ENCODE measurements around the gene GALNT6.
"Not testable (repeated sequence)": the region's sequence is repeated elsewhere in the genome, so short reads cannot be mapped to it uniquely, and the experiment has no call there.

GALNT6 gene

GRCh38 chr12:51361161-51362016 lies 29.8 kb downstream of the GALNT6 start:
- in situ Hi-C loops (cut with HindIII; ENCODE audit: low sequenced_read_pairs): no loop called here

- in situ Hi-C loops (cut with HindIII; ENCODE audit: low sequenced_read_pairs): no loop called here
Observed at GRCh38 chr12:51360315-51360714, 30.9 kb downstream of the GALNT6 start.

GRCh38 chr12:51359851-51360250 lies 31.4 kb downstream of the GALNT6 start:
- in situ Hi-C loops (cut with HindIII; ENCODE audit: low sequenced_read_pairs): no loop called here

- in situ Hi-C loops (cut with HindIII; ENCODE audit: low sequenced_read_pairs): no loop called here
Observed at GRCh38 chr12:51358496-51358895, 32.7 kb downstream of the GALNT6 start.

- in situ Hi-C loops (cut with HindIII; ENCODE audit: low sequenced_read_pairs): no loop called here
Observed at GRCh38 chr12:51357374-51358047, 33.7 kb downstream of the GALNT6 start.

- in situ Hi-C loops (cut with HindIII; ENCODE audit: low sequenced_read_pairs): no loop called here
Observed at GRCh38 chr12:51351913-51352532, 39.2 kb downstream of the GALNT6 start.

- in situ Hi-C loops (cut with HindIII; ENCODE audit: low sequenced_read_pairs): loop anchor here (5.0 kb wide), 1 partner anchor 287 kb away; no protein-coding TSS in a partner anchor
Observed at GRCh38 chr12:51349026-51349425, 42.2 kb downstream of the GALNT6 start.

- in situ Hi-C loops (cut with HindIII; ENCODE audit: low sequenced_read_pairs): loop anchor here (5.0 kb wide), 1 partner anchor 286 kb away; no protein-coding TSS in a partner anchor
Observed at GRCh38 chr12:51348116-51348515, 43.1 kb downstream of the GALNT6 start.

- in situ Hi-C loops (cut with HindIII; ENCODE audit: low sequenced_read_pairs): loop anchor here (5.0 kb wide), 1 partner anchor 284 kb away; no protein-coding TSS in a partner anchor
Observed at GRCh38 chr12:51346581-51346980, 44.6 kb downstream of the GALNT6 start, which contains the start of gene CELA1. Gene CELA1 (minus strand): TSS chr12:51346679. CDS start chr12:51346638, 41 bp downstream.

- in situ Hi-C loops (cut with HindIII; ENCODE audit: low sequenced_read_pairs): loop anchor here (5.0 kb wide), 1 partner anchor 283 kb away; no protein-coding TSS in a partner anchor
Observed at GRCh38 chr12:51345681-51346080, 45.5 kb downstream of the GALNT6 start.

- in situ Hi-C loops (cut with HindIII; ENCODE audit: low sequenced_read_pairs): loop anchor here (5.0 kb wide), 1 partner anchor 76 kb away; no protein-coding TSS in a partner anchor
Observed at GRCh38 chr12:51343201-51343600, 48.0 kb downstream of the GALNT6 start.

GRCh38 chr12:51342416-51342815 lies 48.8 kb downstream of the GALNT6 start:
- in situ Hi-C loops (cut with HindIII; ENCODE audit: low sequenced_read_pairs): loop anchor here (5.0 kb wide), 1 partner anchor 75 kb away; no protein-coding TSS in a partner anchor

GRCh38 chr12:51341251-51342007 lies 49.8 kb downstream of the GALNT6 start:
- in situ Hi-C loops (cut with HindIII; ENCODE audit: low sequenced_read_pairs): loop anchor here (5.0 kb wide), 1 partner anchor 74 kb away; no protein-coding TSS in a partner anchor

GRCh38 chr12:51339750-51340149 lies 51.5 kb downstream of the GALNT6 start:
- in situ Hi-C loops (cut with HindIII; ENCODE audit: low sequenced_read_pairs): loop anchor here (5.0 kb wide), 1 partner anchor 72 kb away; no protein-coding TSS in a partner anchor

- in situ Hi-C loops (cut with HindIII; ENCODE audit: low sequenced_read_pairs): not testable (repeated sequence)
Observed at GRCh38 chr12:51337336-51337735, 53.9 kb downstream of the GALNT6 start.

- in situ Hi-C loops (cut with HindIII; ENCODE audit: low sequenced_read_pairs): no loop called here
Observed at GRCh38 chr12:51335931-51336330, 55.3 kb downstream of the GALNT6 start.

- in situ Hi-C loops (cut with HindIII; ENCODE audit: low sequenced_read_pairs): no loop called here
Observed at GRCh38 chr12:51334764-51335163, 56.4 kb downstream of the GALNT6 start.

GRCh38 chr12:51333536-51333935 lies 57.7 kb downstream of the GALNT6 start:
- in situ Hi-C loops (cut with HindIII; ENCODE audit: low sequenced_read_pairs): no loop called here

- in situ Hi-C loops (cut with HindIII; ENCODE audit: low sequenced_read_pairs): no loop called here
Observed at GRCh38 chr12:51330186-51330585, 61.0 kb downstream of the GALNT6 start.

- in situ Hi-C loops (cut with HindIII; ENCODE audit: low sequenced_read_pairs): no loop called here
Observed at GRCh38 chr12:51329742-51330141, 61.5 kb downstream of the GALNT6 start.

Data from endothelial cell of hepatic sinusoid (primary cell).